HG03060 (cell line): ENCODE measurements around the gene ANKS1B.
"Not testable (repeated sequence)": the region's sequence is repeated elsewhere in the genome, so short reads cannot be mapped to it uniquely, and the experiment has no call there.

Experiments
- ATAC-seq: cut with Tn5 transposase; IDR thresholded peaks from one replicate; pipeline ENCODE4 v1.9.1; 2021; ENCODE audit warnings: low read depth, moderate number of reproducible peaks; ENCODE audit not compliant: unreplicated experiment

Gene ANKS1B

GRCh38 chr12:99984271-99985128 is at the start of gene ANKS1B:
TSS of gene ANKS1B (minus strand) at chr12:99984936. CDS start at chr12:99984237, 699 bp downstream.
- no peak for ATAC-seq

GRCh38 chr12:100031836-100032235 is 47.1 kb upstream of the ANKS1B start:
- no peak for ATAC-seq

GRCh38 chr12:100027671-100028070 is 42.9 kb upstream of the ANKS1B start:
- ATAC-seq: no peak

- no peak for ATAC-seq
Measured at GRCh38 chr12:100026241-100026640, 41.5 kb upstream of the ANKS1B start.

- no peak for ATAC-seq
Measured at GRCh38 chr12:100024974-100025555, 40.3 kb upstream of the ANKS1B start.

GRCh38 chr12:100020370-100020769 is 35.6 kb upstream of the ANKS1B start:
- no peak for ATAC-seq

- ATAC-seq: no peak
Measured at GRCh38 chr12:100017056-100017455, 32.3 kb upstream of the ANKS1B start.

GRCh38 chr12:100016304-100016703 is 31.6 kb upstream of the ANKS1B start:
- ATAC-seq: not testable (repeated sequence)

GRCh38 chr12:100005846-100006245 is 21.1 kb upstream of the ANKS1B start:
- ATAC-seq: not testable (repeated sequence)

GRCh38 chr12:99997806-99998205 is 13.1 kb upstream of the ANKS1B start:
- ATAC-seq: no peak

- no peak for ATAC-seq
Measured at GRCh38 chr12:99996095-99996494, 11.4 kb upstream of the ANKS1B start.

- no peak for ATAC-seq
Measured at GRCh38 chr12:99985631-99986030, 895 bp upstream of the ANKS1B start.

GRCh38 chr12:99985129-99985570 is 414 bp upstream of the ANKS1B start:
- no peak for ATAC-seq

- ATAC-seq: no peak
Measured at GRCh38 chr12:99983456-99984258, 1.1 kb downstream of the ANKS1B start.

GRCh38 chr12:99981639-99982190 is 3.0 kb downstream of the ANKS1B start:
- no peak for ATAC-seq

GRCh38 chr12:99979471-99979870 is 5.3 kb downstream of the ANKS1B start:
- no peak for ATAC-seq

GRCh38 chr12:99978152-99978551 is 6.6 kb downstream of the ANKS1B start:
- no peak for ATAC-seq

GRCh38 chr12:99977550-99977949 is 7.2 kb downstream of the ANKS1B start:
- ATAC-seq: no peak

- no peak for ATAC-seq
Measured at GRCh38 chr12:99976762-99977161, 8.0 kb downstream of the ANKS1B start.

GRCh38 chr12:99975321-99975720 is 9.4 kb downstream of the ANKS1B start:
- no peak for ATAC-seq

- ATAC-seq: no peak
Measured at GRCh38 chr12:99974146-99974545, 10.6 kb downstream of the ANKS1B start.
